Brain microvascular endothelial cell (primary cell): Measurements from ENCODE around the gene RASAL2.
"Not testable (repeated sequence)": the region's sequence is repeated elsewhere in the genome, so short reads cannot be mapped to it uniquely, and the experiment has no call there.

Experiments
- DNase-seq: peaks from one replicate; pipeline ENCODE4 v3.0.0-alpha.2; 2020
- H3K27ac ChIP-seq: fragments of 250-450 bp; sonication (Bioruptor Pico); 2 replicates; pipeline ENCODE4 v1.5.1; 2020; ENCODE audit warnings: mild to moderate bottlenecking, moderate library complexity
- H3K27me3 ChIP-seq: fragments of 250-450 bp; sonication (Bioruptor Pico); replicated peaks from 2 replicates; pipeline ENCODE4 v1.5.1; 2020; ENCODE audit warnings: mild to moderate bottlenecking
- H3K36me3 ChIP-seq: fragments of 250-450 bp; sonication (Bioruptor Pico); replicated peaks from 2 replicates; pipeline ENCODE4 v1.5.1; 2020; ENCODE audit warnings: mild to moderate bottlenecking
- H3K4me3 ChIP-seq: 2 replicates; pipeline ENCODE4 v1.5.1; 2011; ENCODE audit warnings: low read depth, mild to moderate bottlenecking, control low read depth, low read length, moderate library complexity
- CTCF ChIP-seq: IDR thresholded peaks from 2 replicates; pipeline ENCODE4 v1.5.1; 2011; ENCODE audit warnings: low read depth, mild to moderate bottlenecking, moderate library complexity, low read length, control low read depth, inconsistent platforms; ENCODE audit errors: missing control alignments
- in situ Hi-C: cut with HindIII; loops from 2 replicates; pipeline ENCODE4 v1.10.0; 2017; ENCODE audit warnings: low sequenced_read_pairs, low pct_ligation_motif_present

RASAL2 gene

DNA sequence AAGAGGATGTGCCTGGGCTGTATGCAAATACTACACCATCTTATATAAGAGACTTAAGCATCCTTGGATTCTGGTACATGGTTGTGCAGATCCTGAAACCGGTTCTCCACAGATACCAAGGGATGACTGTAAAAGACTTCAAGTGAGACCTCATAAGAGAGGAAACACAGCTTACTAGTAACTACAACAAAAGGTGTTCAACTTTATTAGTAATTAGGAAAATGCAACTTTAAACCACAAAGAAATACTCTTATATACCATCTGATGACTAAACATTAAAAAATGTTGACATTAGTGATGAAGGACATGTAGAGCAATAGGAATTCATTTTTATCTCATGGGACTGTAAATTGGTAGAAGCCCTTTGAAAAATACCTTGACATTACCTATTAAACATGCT lies 102.7 kb downstream of the RASAL2 start:
- H3K4me3 ChIP-seq, result no peak overlapping the region
- no peaks in the 10 kb centered on the region for H3K36me3 ChIP-seq
- TF ChIP-seq CTCF, result no peak
- no peak overlapping the region for H3K27ac ChIP-seq
- no peak for DNase-seq
- H3K27me3 ChIP-seq, result no peaks in the 10 kb centered on the region
- in situ Hi-C loops, result no loop called here

DNA sequence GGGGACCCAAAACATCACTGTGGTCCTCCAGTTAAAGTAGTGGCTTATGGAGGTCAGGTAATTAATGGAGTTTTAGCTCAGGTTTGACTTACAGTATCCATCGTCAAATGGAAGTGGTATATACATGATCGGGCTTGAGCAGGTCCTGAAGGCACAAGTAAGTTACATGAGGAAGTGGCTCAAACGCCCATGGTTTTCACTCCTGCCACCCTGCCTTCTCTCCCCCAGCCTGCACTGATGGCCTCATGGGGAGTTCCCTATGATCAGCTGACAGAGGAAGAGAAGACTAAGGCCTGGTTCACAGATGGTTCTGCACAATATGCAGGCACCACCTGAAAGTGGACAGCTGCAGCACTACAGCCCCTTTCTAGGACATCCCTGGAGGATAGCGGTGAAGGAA lies 108.2 kb downstream of the RASAL2 start:
- H3K27ac ChIP-seq, H3K36me3 ChIP-seq, in situ Hi-C loops, H3K27me3 ChIP-seq, DNase-seq, H3K4me3 ChIP-seq: not testable (repeated sequence)

DNA sequence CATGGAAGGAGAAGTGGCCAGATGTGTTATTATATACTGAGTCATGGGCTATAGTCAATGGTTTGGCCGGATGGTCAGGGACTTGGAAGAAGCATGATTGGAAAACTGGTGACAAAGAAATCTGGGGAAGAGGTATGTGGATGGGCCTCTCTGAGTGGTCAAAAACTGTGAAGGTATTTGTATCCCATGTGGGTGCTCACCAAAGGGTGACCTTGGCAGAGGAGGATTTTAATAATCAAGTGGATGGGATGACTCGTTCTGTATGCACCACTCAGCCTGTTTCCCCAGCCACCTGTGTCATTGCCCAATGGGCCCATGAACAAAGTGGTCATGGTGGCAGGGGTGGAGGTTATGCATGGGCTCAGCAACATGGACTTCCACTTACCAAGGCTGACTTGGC lies 108.6 kb downstream of the RASAL2 start:
- in situ Hi-C loops, result not testable (repeated sequence)

GRCh38 chr1:178208269-178208856 lies 114.5 kb downstream of the RASAL2 start:
- DNase-seq, H3K27ac ChIP-seq, in situ Hi-C loops, H3K4me3 ChIP-seq, H3K36me3 ChIP-seq, H3K27me3 ChIP-seq: not testable (repeated sequence)

More for the DNA sequence above, 108.6 kb downstream of the RASAL2 start:
- H3K36me3 ChIP-seq, DNase-seq, H3K4me3 ChIP-seq, H3K27ac ChIP-seq, H3K27me3 ChIP-seq: not testable (repeated sequence)

DNA sequence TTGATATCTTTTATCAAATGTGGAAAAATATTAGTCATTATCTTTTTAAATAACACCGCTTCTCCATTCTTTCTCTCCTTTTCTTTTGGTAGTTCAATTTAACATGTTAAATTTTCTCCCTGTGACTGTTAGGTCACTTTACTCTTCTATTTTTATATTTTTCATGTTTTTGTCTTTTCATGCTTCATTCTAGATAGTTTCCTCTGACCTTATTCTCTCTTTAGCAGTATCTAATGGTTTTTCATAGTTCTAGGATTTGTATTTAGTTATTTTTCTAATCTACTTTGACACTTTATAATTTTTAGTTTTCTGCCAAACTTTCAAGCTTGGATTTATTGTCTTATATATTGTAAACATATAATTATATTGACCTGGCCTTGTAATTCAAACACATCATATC lies 116.0 kb downstream of the RASAL2 start:
- TF ChIP-seq CTCF, result no peak
- no peaks in the 10 kb centered on the region for H3K27me3 ChIP-seq
- in situ Hi-C loops, result no loop called here
- H3K27ac ChIP-seq, result no peak overlapping the region
- no peak overlapping the region for H3K4me3 ChIP-seq
- no peak for DNase-seq
- H3K36me3 ChIP-seq, result no peaks in the 10 kb centered on the region

GRCh38 chr1:178218550-178218949 lies 124.6 kb downstream of the RASAL2 start:
- no peak for TF ChIP-seq CTCF
- H3K27ac ChIP-seq, result no peak overlapping the region

DNA sequence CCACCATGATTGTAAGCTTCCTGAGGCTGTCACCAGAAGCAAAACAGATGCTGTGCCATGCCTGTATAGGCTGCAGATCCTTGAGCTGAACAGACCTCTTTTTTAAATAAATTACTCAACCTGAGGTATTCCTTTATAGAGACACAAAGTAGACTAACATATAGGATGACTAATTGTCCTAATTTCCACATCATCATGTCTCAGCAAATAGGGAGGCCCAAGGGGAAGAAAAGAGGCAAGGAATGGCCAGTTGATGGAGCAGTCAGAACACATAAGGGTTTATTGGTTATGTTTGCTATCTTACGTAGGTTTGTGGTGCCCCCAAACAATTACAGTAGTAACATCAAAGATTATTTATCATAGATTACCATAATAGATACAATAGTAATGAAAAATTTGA lies 126.2 kb downstream of the RASAL2 start:
- peak; percentile 31 for DNase-seq
- H3K27me3 ChIP-seq, result no peaks in the 10 kb centered on the region
- H3K36me3 ChIP-seq, result no peaks in the 10 kb centered on the region
- in situ Hi-C loops, result no loop called here
- no peak for TF ChIP-seq CTCF
- H3K27ac ChIP-seq, result no peak overlapping the region
- H3K4me3 ChIP-seq, result no peak overlapping the region

More at GRCh38 chr1:178218550-178218949, 124.6 kb downstream of the RASAL2 start:
- DNase-seq, result no peak
- H3K36me3 ChIP-seq, result no peaks in the 10 kb centered on the region
- H3K27me3 ChIP-seq, result no peaks in the 10 kb centered on the region
- no peak overlapping the region for H3K4me3 ChIP-seq
- in situ Hi-C loops, result no loop called here
